ENCODE measurements around the gene NFATC3. TPM values are rescaled to one million over a fixed set of nuclear protein-coding genes. Genes with fewer than 3 reads are reported as not detected.

Gene NFATC3
- total and polyA plus RNA-seq, 2 donors (not counting 1 experiment from before 2014, with no cell fraction given): 33.4 to 115 TPM

GRCh38 chr16:68070806-68071517 lies 14.2 kb upstream of the NFATC3 start:
- H3K79me2 ChIP-seq (ENCODE audit: control insufficient read depth, insufficient read depth, low read length): peaks cover 60% of the 10 kb centered on the region
- WGBS (ENCODE audit: insufficient coverage): 29% methylated on average over 14 of the region's 14 CpGs
- Mint-ChIP-seq H3K27ac (peak overlapping the region; percentile 86), H3K27me3 (no peaks in the 10 kb centered on the region), H3K4me1 (peaks cover 65% of the 10 kb centered on the region), H3K4me3 (peak overlapping the region; percentile 72), H3K9me3 (ENCODE audit: insufficient read depth) (no peaks in the 10 kb centered on the region)
- CTCF ChIA-PET: interaction anchor here (0.6 to 14.0 kb wide), 18 partner anchors 10 to 357 kb away, joined by 3 to 242 read pairs (median 5); partner anchors contain the start of genes NFATC3 and NRN1L
- peak; percentile 49 for DNase-seq
- H3K36me3 ChIP-seq (replicated peaks in 1 of 2; ENCODE audit: control extremely low read depth in 1 of 2, control insufficient read depth in 1 of 2, extremely low read depth in 1 of 2, insufficient read depth in 2 of 2, low read length in 1 of 2): peaks cover 5 to 79% of the 10 kb centered on the region in 2 experiments
- peak overlapping the region; percentile 61 for H3K4me2 ChIP-seq (replicated peaks; ENCODE audit: low read depth, low read length, poor library complexity, severe bottlenecking)
- peak overlapping the region; percentile 62 to 65 for H3K27ac ChIP-seq (ENCODE audit: low read length in 2 of 2)
- H2AFZ ChIP-seq (ENCODE audit: insufficient read depth, low read depth, low read length, poor library complexity, severe bottlenecking): no peak overlapping the region
- H3K9me3 ChIP-seq (ENCODE audit: control extremely low read depth in 1 of 3, control insufficient read depth in 2 of 3, insufficient read depth in 1 of 3, low read length in 2 of 3): peaks cover 0 to 4% (median 0%) of the 10 kb centered on the region in 3 donors
- H3K4me1 ChIP-seq (ENCODE audit: control insufficient read depth in 2 of 2, insufficient read depth in 2 of 2, low read length in 2 of 2): peaks cover 61 to 68% of the 10 kb centered on the region in 2 donors
- POLR2A ChIA-PET: interaction anchor here (0.7 to 4.7 kb wide), 3 partner anchors 9 to 1042 kb away, joined by 3 to 52 read pairs (median 6); partner anchors contain the start of gene NFATC3
- H3K27me3 ChIP-seq (replicated peaks in 1 of 4; ENCODE audit: control extremely low read depth in 1 of 4, control insufficient read depth in 3 of 4, insufficient read depth in 4 of 4, low read length in 3 of 4): no peaks in the 10 kb centered on the region
- TF ChIP-seq, protein P1, sequence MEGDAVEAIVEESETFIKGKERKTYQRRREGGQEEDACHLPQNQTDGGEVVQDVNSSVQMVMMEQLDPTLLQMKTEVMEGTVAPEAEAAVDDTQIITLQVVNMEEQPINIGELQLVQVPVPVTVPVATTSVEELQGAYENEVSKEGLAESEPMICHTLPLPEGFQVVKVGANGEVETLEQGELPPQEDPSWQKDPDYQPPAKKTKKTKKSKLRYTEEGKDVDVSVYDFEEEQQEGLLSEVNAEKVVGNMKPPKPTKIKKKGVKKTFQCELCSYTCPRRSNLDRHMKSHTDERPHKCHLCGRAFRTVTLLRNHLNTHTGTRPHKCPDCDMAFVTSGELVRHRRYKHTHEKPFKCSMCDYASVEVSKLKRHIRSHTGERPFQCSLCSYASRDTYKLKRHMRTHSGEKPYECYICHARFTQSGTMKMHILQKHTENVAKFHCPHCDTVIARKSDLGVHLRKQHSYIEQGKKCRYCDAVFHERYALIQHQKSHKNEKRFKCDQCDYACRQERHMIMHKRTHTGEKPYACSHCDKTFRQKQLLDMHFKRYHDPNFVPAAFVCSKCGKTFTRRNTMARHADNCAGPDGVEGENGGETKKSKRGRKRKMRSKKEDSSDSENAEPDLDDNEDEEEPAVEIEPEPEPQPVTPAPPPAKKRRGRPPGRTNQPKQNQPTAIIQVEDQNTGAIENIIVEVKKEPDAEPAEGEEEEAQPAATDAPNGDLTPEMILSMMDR (IDR thresholded peaks at IDR 0.05): no peak
- no peak for TF ChIP-seq EZH2 (IDR thresholded peaks at IDR 0.05; ENCODE audit: borderline replicate concordance, insufficient read depth, low read depth, low read length, poor library complexity, severe bottlenecking)
- H3K4me3 ChIP-seq (ENCODE audit: control extremely low read depth in 1 of 5, extremely low read depth in 1 of 5, insufficient read depth in 1 of 5, low read depth in 2 of 5, low read length in 4 of 5): peak overlapping the region in 1 of 5 experiments; percentile 7
- intact Hi-C loops (cut with micrococcal nuclease): loop anchor here (1.0 to 2.0 kb wide), 2 partner anchors 14 to 45 kb away; partner anchors contain the start of gene NFATC3
- H3K9ac ChIP-seq (ENCODE audit: low read length): no peak overlapping the region
- peaks cover 45% of the 10 kb centered on the region for H4K20me1 ChIP-seq (ENCODE audit: control insufficient read depth, insufficient read depth, low read length, poor library complexity, severe bottlenecking)
- ATAC-seq (ENCODE audit: low read depth): no peak

All from B cell (primary cell).